Body of pancreas (tissue), 4 donors: ENCODE data around the gene LMBR1. TPM values are rescaled to one million over a fixed set of nuclear protein-coding genes. Genes with fewer than 3 reads are reported as not detected.
"Not testable (repeated sequence)": the region's sequence is repeated elsewhere in the genome, so short reads cannot be mapped to it uniquely, and the experiment has no call there.

Source experiments
- ATAC-seq: fragments of 150-250 bp; one replicate; pipeline ENCODE4 v1.9.1; 2016
- DNase-seq, 4 donors: peaks; one replicate each; pipeline ENCODE4 v3.0.0-alpha.2; 2019
- H3K27ac ChIP-seq, 4 donors: fragments of 200-600 bp; sonication (generic); 1 replicate in 3 of 4; 2 replicates in 1 of 4; pipeline versions ENCODE4 v1.5.1 to v1.6.1; 2016 to 2019; ENCODE audit warnings: mild to moderate bottlenecking in 1 of 4, mixed read lengths in 1 of 4, moderate library complexity in 1 of 4
- H3K27me3 ChIP-seq, 2 donors: fragments of 200-600 bp; sonication (generic); one replicate each; pipeline ENCODE4 v1.6.0; 2016; ENCODE audit warnings: mild to moderate bottlenecking in 1 of 2
- H3K36me3 ChIP-seq, 2 donors: fragments of 200-600 bp; sonication (generic); replicated peaks in 1 of 2; 2 replicates each; pipeline ENCODE4 v1.5.1; 2016; ENCODE audit warnings: low read depth in 2 of 2; ENCODE audit not compliant: insufficient read depth in 1 of 2
- H3K4me1 ChIP-seq: fragments of 200-600 bp; sonication (generic); one replicate; pipeline ENCODE4 v1.6.0; 2016
- H3K4me3 ChIP-seq, 2 donors: fragments of 200-600 bp; sonication (generic); 1 replicate in 1 of 2; 2 replicates in 1 of 2; pipeline ENCODE4 v1.5.1; 2016 to 2019
- H3K9me3 ChIP-seq, 3 donors: fragments of 200-600 bp; sonication (generic); 1 replicate in 2 of 3; 2 replicates in 1 of 3; pipeline ENCODE4 v1.5.1; 2016
- CTCF ChIP-seq, 7 experiments: fragments of 450-650 bp in 4 of 7; fragments of 200-600 bp in 3 of 7; sonication (generic) in 3 of 7; IDR thresholded peaks; one replicate each; pipeline ENCODE4 v1.5.1; 2016 to 2019; ENCODE audit warnings: antibody characterized with exemption in 7 of 7
- POLR2A ChIP-seq, 3 donors: fragments of 450-650 bp; IDR thresholded peaks; one replicate each; pipeline ENCODE4 v1.6.1; 2016; ENCODE audit warnings: antibody characterized with exemption in 3 of 3, mild to moderate bottlenecking in 2 of 3
- WGBS, 2 donors: methylation state at CpG; one replicate each; pipeline ENCODE4 v1.1.5; 2017; 5-methylcytosine and 5-hydroxymethylcytosine counted together
- intact Hi-C: fragments of 100-400 bp; cut with DNase I; formaldehyde crosslinking; loops from one replicate; pipeline ENCODE4 v1.15.1; 2023
- total RNA-seq, 2 donors: library from RNA; depleted of rRNA; stranded (reverse); fragments of >200 nt; gene quantifications; one replicate each; pipeline ENCODE4 v1.1.0, GENCODE V29; 2016

Gene LMBR1
- total RNA-seq, 2 donors from 2014 or later: 23.4 to 54.0 TPM

DNA sequence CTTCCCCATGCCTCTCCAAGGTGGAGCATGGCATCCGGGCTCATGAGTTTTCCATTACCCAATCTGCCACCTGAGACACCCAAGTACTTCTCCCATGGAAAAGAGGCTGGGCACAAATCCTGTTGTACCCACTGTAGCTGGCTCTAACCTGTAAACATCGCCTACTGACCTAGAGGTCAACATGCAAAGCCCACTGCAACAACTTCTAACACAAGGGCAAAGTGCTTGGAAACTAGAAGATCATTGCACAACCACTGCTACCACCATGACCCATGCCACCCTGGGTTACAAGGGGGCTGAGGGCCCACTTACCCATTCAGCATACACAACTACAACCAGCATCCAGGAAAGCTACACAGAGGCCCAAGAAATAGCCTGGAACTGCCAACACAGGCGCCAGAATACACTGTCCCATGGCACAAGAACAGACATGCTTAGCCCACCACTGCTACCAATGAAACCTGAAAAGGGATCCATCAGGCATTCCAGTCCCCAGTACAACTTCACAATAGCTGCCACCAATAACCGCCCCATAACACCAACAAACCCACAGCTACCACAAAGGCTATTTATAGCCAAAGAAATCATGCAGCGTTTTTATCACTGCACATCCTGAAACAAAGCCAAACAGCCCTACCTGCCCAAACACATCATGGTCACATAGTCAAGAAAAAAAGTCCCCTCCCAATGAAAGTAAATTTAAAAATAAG lies 189.1 kb downstream of the LMBR1 start:
- Histone ChIP-seq H3K4me1 (no peaks in the 10 kb centered on the region), H3K4me3 (no peak overlapping the region), H3K9me3 (peaks cover 0 to 3% (median 0%) of the 10 kb centered on the region in 3 donors), H3K36me3 (no peaks in the 10 kb centered on the region), H3K27me3 (no peaks in the 10 kb centered on the region), H3K27ac (no peak overlapping the region)
- DNase-seq: no peak
- intact Hi-C loops: no loop called here
- no peak for ATAC-seq
- 70 to 76% methylated on average over 4 to 5 of the region's 5 CpGs for WGBS, 2 donors
- TF ChIP-seq POLR2A (IDR thresholded peaks at IDR 0.05) (no peak), CTCF (IDR thresholded peaks at IDR 0.05) (no peak)

DNA sequence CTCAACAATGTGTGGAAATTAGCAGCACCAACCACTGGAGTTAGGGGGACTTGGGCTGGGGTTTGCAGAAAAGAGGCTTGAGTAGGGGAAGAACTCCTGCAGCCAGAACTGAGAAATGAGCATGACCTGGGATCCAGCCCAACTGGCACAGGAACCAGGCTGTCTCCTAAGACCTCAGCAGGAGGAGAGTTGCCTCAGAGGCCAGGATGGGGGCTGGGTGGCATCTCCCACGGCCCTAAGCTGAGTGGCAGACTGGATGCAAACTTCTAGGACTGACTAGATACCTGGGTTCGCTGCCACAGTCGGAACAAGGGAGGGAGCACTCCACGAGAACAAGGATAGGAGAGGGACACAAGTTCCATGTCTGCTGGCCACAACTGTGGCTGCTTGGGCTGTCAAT lies 189.8 kb downstream of the LMBR1 start:
- H3K36me3 ChIP-seq: no peaks in the 10 kb centered on the region
- H3K9me3 ChIP-seq: no peaks in the 10 kb centered on the region
- no peak for DNase-seq
- ATAC-seq: no peak
- TF ChIP-seq POLR2A (IDR thresholded peaks at IDR 0.05) (no peak), CTCF (IDR thresholded peaks at IDR 0.05) (no peak)
- 84 to 94% methylated on average over 3 to 4 of the region's 4 CpGs for WGBS, 2 donors
- no peaks in the 10 kb centered on the region for H3K27me3 ChIP-seq
- no peak overlapping the region for H3K27ac ChIP-seq
- H3K4me3 ChIP-seq: no peak overlapping the region
- intact Hi-C loops: no loop called here
- H3K4me1 ChIP-seq: no peaks in the 10 kb centered on the region

DNA sequence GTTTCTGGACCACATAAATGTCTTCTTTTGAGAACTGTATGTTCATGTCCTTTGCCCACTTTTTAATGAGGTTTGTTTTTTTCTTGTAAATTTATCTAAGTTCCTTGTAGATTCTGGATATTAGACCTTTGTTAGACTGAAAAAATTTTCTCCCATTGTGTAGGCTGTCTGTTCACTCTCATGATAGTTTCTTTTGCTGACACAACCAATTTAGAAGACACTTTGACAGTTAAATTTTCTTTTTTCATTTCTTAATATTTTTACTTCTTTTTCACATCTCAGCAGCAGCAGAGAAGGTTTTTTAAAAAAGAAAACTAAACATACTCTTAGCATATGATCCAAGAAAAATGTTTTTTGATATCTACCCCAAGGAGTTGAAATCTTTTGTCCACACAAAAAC lies 190.6 kb downstream of the LMBR1 start:
- Histone ChIP-seq H3K36me3 (no peaks in the 10 kb centered on the region), H3K27me3 (no peaks in the 10 kb centered on the region), H3K9me3 (peaks cover 0 to 6% (median 0%) of the 10 kb centered on the region in 3 donors), H3K27ac (no peak overlapping the region), H3K4me3 (no peak overlapping the region), H3K4me1 (no peaks in the 10 kb centered on the region)
- no peak for ATAC-seq
- intact Hi-C loops: no loop called here
- DNase-seq: no peak
- no peak for TF ChIP-seq POLR2A (IDR thresholded peaks at IDR 0.05)
- TF ChIP-seq CTCF (IDR thresholded peaks at IDR 0.05): no peak

DNA sequence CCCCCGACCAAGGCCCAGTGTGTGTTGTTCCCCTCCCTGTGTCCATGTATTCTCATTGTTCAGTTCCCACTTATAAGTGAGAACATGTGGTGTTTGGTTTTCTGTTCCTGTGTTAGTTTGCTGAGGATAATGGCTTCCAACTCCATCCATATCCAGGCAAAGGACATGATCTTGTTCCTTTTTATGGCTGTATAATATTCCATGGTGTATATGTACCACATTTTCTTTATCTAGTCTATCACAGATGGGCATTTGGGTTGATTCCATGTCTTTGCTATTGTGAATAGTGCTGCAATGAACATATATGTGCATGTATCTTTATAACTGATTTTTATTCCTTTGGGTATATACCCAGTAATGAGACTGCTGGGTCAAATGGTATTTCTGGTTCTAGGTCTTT lies 191.2 kb downstream of the LMBR1 start:
- H3K4me1 ChIP-seq, H3K36me3 ChIP-seq, H3K27ac ChIP-seq, H3K4me3 ChIP-seq, ATAC-seq, intact Hi-C loops, DNase-seq, H3K27me3 ChIP-seq: not testable (repeated sequence)
- peaks cover 0 to 12% (median 0%) of the 10 kb centered on the region in 3 donors for H3K9me3 ChIP-seq
- 100% methylated on average over 1 of the region's 1 CpG for WGBS, 2 donors

DNA sequence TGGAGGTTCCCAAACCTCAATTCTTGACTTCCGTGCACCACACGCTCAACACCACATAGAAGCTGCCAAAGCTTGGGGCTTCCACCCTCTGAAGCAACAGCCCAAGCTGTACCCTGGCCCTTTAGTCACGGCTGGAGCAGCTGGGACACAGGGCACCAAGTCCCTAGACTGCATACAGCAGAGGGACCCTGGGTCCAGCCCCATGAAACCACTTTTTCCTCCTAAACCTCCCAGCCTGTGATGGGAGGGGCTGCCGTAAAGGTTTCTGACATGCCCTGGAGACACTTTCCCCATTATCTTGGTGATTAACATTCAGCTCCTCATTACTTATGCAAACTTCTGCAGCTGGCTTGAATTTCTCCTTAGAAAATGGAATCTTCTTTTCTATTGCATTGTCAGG lies 194.5 kb downstream of the LMBR1 start:
- peaks cover 0 to 19% (median 0%) of the 10 kb centered on the region in 3 donors for H3K9me3 ChIP-seq
- intact Hi-C loops, H3K36me3 ChIP-seq, H3K27me3 ChIP-seq, H3K4me1 ChIP-seq, H3K4me3 ChIP-seq, DNase-seq, H3K27ac ChIP-seq, ATAC-seq: not testable (repeated sequence)
- 98 to 100% methylated on average over 4 of the region's 4 CpGs for WGBS, 2 donors

GRCh38 chr7:156697283-156697682 lies 195.7 kb downstream of the LMBR1 start:
- H3K36me3 ChIP-seq, H3K4me1 ChIP-seq, H3K27me3 ChIP-seq, H3K4me3 ChIP-seq, intact Hi-C loops, DNase-seq, ATAC-seq, H3K27ac ChIP-seq: not testable (repeated sequence)
- WGBS, 2 donors: 88 to 90% methylated on average over 9 of the region's 9 CpGs
- peaks cover 0 to 19% (median 0%) of the 10 kb centered on the region in 3 donors for H3K9me3 ChIP-seq
